GM21367 (cell line): ENCODE measurements around the gene CBR1.
"Not testable (repeated sequence)": the region's sequence is repeated elsewhere in the genome, so short reads cannot be mapped to it uniquely, and the experiment has no call there.

Experiments used
- ATAC-seq: cut with Tn5 transposase; IDR thresholded peaks from one replicate; pipeline ENCODE4 v1.9.1; 2021; ENCODE audit not compliant: unreplicated experiment

Gene CBR1

DNA sequence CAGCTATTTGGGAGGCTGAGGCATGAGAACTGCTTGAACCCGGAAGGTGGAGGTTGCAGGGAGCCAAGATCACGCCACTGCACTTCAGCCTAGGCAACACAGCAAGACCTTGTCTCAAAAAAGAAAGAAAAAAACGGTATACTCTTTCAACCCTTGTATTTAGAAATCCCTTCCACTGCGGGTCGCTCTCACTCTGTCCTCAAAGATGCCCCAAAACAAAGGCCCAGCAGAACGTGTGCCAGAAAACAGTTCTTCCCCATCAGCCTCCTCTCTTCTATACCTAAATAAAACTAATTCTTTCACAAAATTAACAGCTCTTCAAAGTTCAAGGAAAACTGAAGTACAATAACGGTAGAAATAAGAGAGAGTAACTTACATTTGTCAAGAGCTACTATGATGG is 22.7 kb upstream of the CBR1 start:
- ATAC-seq: no peak

DNA sequence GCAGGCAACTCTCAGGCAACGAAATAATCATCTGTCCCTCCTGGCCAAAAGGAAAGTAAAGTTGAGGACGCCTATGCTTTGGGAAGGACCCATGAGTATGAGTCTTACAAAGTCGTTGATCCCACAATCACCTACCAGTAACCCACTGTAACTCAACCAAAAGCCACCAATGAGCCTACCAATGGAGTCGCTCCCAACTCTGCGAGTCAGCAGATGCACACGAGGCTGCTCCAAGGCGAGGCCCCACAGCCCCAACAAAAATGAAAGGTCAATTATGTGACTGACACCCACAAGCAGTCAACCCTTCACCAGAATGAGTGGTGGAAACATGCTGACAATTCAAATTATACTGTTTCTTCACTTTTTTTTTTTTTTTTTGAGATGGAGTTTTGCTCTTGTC is 21.5 kb upstream of the CBR1 start:
- ATAC-seq: no peak

- ATAC-seq: no peak
These were observed 16.7 kb upstream of the CBR1 start for GRCh38 chr21:36052860-36053714.

DNA sequence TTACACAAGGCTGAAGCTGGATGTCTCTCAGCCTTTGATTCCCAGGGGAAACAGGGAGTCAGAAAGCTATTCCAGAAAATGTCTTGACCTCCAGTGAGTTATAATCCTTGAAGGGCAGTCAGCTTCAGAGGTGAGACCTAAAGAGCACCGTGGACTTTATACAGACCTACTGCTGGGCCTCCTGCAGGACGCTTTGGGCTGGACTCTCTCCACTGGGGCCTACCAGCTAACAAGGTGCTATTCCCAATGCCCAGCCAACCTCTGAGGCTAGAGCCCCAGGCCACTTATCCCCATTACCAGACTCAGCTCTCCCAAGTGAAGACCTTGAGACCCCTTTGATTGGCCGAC is 16.1 kb upstream of the CBR1 start:
- no peak for ATAC-seq

DNA sequence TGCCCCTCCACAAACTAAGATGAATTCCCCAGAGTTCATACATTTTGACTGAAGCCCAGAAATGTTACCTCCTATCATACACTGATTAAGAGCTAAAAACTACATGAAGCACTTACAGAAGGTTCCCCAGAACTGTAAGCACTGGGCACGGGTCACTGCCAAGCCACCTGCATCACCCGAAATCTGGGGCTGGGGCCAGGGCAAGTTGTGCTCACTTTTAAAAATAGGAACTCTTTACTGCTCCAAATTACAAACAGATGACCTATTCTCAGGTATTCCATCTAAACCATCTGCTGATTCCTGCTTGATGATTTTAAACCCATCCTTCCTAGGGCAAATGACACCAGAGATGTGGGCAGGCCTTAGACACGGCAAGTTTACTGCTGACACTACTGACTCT is 14.3 kb upstream of the CBR1 start:
- ATAC-seq: no peak

- peak; percentile 39 for ATAC-seq
These were observed 10.0 kb upstream of the CBR1 start for GRCh38 chr21:36059823-36060158.

- ATAC-seq: peak; percentile 77
These were observed 9.5 kb upstream of the CBR1 start, which contains the start of gene SETD4 for GRCh38 chr21:36060159-36060921. Gene SETD4, minus strand, starts transcription at chr21:36060526. Its CDS starts 1,638 bp downstream, at chr21:36058888.

DNA sequence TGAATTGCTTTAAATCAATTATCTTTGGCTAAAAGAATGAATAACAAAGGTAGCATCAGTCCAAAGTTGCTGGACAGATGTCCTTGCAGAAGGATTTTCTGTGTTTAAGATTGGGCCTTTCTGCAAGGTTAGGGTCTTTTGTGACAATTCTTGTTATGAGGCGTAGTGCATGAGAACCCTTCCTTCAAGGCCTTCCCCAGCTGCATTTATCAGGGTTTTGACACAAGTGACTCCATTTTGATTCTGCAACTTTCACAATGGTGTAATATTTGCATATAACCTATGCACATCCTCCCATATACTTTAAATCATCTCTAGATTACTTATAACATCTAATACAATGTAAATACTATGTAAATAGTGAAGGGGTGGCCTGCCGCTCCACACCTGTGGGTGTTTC is 8.4 kb upstream of the CBR1 start:
- ATAC-seq: no peak

DNA sequence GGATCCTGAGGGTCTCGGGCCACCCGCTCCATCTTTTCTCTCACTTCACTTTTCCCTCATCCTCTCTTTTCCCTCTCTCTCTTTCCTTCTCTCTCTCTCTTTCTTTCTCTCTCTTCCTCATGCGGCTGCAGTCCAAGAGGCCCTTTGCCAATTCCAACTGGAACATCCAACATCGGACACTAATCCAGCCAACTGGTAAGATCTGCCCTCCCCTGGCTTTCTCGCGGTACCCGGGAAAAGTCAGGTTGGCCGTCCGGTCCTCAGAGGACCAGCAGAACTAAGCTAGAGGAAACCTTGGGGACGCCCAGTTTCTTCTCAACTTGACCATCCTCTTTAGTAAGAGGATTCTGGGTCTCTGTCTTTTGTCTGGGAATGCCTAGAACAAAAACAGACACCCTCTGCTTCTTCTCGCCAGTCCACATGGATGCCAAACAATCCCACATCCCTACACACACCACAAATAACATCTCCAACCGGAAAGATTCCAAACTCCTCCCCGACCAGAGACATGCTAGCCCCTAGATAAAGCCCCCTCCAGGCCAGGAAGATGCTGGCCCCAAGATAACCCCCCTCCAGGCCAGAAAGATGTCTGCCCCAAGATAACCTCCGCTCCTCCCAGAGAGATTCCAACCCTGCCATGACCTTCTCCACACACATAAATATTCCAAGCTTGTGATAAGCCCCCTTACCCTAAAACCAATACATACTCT is 6.3 kb upstream of the CBR1 start:
- no peak for ATAC-seq

- no peak for ATAC-seq
These were observed 5.8 kb upstream of the CBR1 start for GRCh38 chr21:36064085-36064460.

- ATAC-seq: no peak
These were observed 4.3 kb upstream of the CBR1 start for GRCh38 chr21:36065497-36066036.

GRCh38 chr21:36068748-36069398 is 951 bp upstream of the CBR1 start:
- no peak for ATAC-seq

GRCh38 chr21:36070999-36071398 is 1.2 kb downstream of the CBR1 start:
- no peak for ATAC-seq

GRCh38 chr21:36072453-36073162 is 2.8 kb downstream of the CBR1 start:
- no peak for ATAC-seq

DNA sequence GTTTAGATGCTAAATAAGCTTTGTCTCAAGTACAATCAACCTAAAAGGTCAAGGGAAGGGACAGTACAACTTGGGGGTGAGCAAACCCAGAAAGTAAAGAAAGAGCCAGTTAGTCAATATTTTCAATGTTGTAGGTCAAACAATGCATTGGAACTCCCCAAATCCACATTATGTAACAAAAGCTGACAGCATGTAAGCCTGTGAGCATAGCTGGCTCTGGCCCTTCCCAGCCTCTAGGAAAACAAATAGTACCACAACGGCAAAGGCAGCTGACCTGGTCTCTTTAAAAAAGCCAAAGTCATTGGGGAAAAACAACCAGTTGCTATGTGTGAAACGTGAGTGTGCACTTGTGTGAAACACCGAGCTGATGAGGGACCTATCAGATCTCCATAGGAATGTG is 3.4 kb downstream of the CBR1 start:
- ATAC-seq: no peak

GRCh38 chr21:36073911-36074310 is 4.1 kb downstream of the CBR1 start:
- ATAC-seq: not testable (repeated sequence)

DNA sequence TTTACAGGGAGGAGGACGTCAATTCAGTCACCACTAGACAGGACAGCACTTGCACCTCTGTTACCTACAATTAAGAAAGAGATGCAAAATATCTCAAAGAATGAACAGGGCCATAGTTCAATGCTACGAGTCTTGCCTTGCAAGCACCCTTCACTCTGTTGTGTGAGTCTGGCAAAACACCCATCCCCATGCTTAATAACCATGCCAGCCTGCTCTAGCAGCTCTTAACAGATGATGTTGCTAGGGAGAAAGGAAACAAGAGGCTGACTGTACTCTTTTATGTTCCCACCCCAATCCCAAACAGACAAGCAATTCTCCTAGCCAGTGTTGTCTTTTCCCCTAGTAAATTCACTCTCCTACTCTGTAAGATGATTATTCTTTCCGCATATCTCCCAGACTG is 5.3 kb downstream of the CBR1 start:
- no peak for ATAC-seq

- no peak for ATAC-seq
These were observed 6.1 kb downstream of the CBR1 start for GRCh38 chr21:36075953-36076352.

- no peak for ATAC-seq
These were observed 7.2 kb downstream of the CBR1 start for GRCh38 chr21:36076878-36077655.

DNA sequence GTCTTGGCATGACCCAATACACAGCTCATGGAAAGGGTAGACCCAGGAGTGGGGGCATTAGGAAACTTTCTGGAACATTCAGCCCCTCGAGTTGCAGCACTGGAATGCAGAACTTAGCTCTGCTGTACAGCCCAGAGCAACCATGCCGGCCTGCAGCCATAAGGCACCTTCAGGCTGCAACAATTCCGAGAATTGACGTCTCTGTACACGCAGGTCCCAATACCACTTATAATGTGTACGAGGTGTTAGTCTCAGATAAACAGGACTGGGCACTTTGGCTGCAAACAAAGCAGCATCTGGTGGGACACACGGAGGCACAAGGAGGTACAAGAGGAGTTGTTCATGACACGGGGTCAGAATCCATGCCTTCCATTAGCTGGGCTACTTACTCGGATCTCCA is 7.9 kb downstream of the CBR1 start:
- no peak for ATAC-seq
